ENCODE measurements around the gene GJC2. TPM values are rescaled to one million over a fixed set of nuclear protein-coding genes. Genes with fewer than 3 reads are reported as not detected.

GJC2 gene
- 4.7 and 10.1 TPM in 2 replicates for total RNA-seq

DNA sequence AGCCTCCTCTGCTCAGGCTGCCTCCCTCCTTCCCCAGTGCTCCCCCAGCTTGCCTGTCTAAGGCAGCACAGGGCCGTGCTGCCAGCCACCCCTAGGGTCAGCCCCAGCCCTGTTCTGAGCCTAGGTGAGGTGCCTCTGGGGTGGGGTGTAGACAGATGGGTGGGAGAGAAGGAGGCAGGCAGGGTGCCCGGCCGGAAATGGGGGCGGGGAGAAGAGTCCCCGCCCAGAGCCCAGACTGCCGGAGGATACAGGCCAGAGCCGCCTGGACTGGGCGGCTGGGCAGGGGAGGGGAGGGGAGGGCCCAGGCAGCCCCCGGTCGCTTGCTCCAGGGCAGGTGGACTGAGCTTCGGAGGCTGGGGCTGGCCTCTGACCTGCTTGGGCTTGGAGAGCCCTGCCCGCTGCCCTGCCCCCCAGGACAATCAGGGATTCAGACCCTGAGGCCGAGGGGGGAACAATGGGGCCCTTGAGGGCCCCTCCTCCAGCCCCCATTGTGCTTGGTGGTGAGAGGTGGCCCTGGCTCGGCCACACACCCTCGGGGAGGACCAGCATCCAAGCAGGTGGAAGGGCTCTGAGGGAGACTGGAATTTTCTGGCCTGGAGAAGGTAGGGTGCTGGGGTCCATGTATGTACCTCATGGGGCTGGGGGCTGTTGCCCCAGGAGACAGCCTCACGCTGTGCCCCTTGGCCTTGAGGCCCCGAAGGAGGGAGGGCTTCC, at the start of gene GJC2:
Gene GJC2, plus strand, starts transcription at position 525 of the 714 bp plus-strand sequence. CDS start 7,829 bp downstream, outside the sequence.

DNA sequence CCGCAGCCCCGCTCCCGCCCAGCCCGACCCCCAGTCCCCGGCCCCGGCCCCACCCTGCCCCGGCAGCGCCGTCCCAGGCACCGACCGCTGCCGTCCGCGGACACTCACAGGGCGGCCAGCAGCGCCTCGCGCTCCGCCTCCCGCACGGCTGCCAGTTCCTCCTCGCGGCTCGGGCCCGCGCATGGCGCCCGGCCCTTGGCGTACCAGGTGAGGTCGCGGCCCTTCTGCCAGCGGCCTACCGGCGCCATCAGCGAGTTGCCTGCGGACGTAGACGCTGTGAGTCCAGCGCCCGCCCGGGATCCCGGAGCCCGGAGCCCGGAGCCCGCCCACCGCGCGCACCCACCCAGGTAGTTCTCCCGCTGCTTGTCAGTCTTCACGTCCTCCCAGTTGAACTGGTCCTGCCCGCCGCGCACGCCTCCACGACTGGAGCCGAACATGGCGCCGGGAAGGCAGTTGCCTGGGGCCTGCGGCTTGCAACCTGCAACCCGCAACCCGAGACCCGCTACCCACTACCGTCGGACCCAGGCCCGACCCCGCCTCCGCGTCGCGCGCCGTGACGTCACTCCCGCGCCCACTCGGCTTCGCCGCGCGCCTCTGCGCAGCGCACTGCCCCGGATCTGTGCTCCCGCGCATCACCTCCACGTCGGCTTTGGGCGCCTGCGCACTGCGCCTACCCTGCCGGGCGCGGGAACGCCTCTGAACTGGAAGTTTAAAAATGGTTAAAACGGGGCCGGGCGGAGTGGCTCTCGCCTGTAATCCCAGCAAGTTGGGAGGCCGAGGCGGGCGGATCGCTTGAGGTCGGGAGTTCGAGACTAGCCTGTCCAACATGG, 46.7 kb upstream of the GJC2 start, which contains the start of gene C1orf35:
Gene C1orf35, minus strand, starts transcription at position 535 of the 830 bp plus-strand sequence. Its CDS starts 98 bp downstream, at position 437.

GRCh38 chr1:228109073-228109961, 40.4 kb upstream of the GJC2 start, which contains the start of gene MRPL55:
Gene MRPL55, minus strand, starts transcription at chr1:228109299. Its CDS starts 1,039 bp downstream, at chr1:228108260.

GRCh38 chr1:228139931-228140723, 9.6 kb upstream of the GJC2 start, which contains the start of gene GUK1:
Gene GUK1, plus strand, starts transcription at chr1:228140279. Its CDS starts 24 bp downstream, at chr1:228140303.

DNA sequence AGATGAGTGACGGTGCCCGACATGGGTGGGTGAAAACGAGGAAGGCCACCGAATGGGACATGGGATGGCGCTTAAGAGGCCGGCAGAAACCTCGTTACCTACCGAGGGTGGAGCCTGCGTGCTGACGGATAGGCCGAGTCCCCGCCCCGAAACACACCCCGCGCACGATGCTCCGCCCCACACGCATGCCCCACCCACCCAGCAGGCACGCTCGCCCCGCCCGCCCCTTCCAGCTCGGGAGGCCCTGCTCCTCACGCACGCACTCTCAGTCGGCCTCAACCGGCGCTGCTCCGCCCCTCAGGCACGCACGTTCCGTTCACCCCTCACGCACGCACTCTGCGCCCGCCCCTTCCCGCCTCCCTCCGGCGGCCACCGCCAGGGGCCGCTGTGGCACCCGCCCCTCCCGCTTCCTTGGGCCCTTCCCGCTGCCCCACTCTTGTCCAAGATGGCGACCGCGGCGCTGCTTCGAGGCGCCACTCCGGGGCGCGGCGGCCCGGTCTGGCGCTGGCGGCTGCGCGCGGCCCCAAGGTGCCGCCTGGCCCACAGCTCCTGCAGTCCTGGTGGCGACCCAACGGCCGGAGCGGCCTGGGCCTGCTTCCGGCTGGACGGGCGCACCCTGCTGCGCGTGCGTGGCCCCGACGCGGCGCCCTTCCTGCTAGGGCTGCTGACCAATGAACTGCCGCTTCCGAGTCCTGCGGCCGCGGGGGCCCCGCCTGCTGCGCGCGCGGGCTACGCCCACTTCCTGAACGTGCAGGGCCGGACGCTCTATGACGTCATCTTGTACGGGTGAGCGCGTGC, 15.8 kb downstream of the GJC2 start, which contains the start of gene IBA57:
Gene IBA57, plus strand, starts transcription at position 433 of the 798 bp plus-strand sequence. Its CDS starts 13 bp downstream, at position 446.

GRCh38 chr1:228207851-228208821, 58.4 kb downstream of the GJC2 start, which contains the start of gene OBSCN:
Gene OBSCN, plus strand, starts transcription at chr1:228208044. Its CDS starts 3,740 bp downstream, at chr1:228211784.

Other genes starting within 250 kb of the GJC2 start
- 1.6 and 2.8 TPM in 2 replicates for gene WNT9A, start 202.0 kb upstream of the GJC2 start, total RNA-seq
- gene WNT3A, start 142.9 kb upstream of the GJC2 start, total RNA-seq: not detected in 2 replicates
- gene ARF1, start 67.2 kb upstream of the GJC2 start, total RNA-seq: 170 and 203 TPM in 2 replicates
- 8.2 and 9.3 TPM in 2 replicates for gene C1orf35, start 46.6 kb upstream of the GJC2 start, total RNA-seq
- gene MRPL55, start 40.6 kb upstream of the GJC2 start, total RNA-seq: 59.7 and 75.2 TPM in 2 replicates
- gene GUK1, start 9.7 kb upstream of the GJC2 start, total RNA-seq: 499 and 617 TPM in 2 replicates
- gene IBA57, start 15.9 kb downstream of the GJC2 start, total RNA-seq: 3.3 TPM in 2 replicates
- gene OBSCN, start 58.1 kb downstream of the GJC2 start, total RNA-seq: 3.8 and 18.5 TPM in 2 replicates